ENCODE data around the gene LPIN2. TPM values are rescaled to one million over a fixed set of nuclear protein-coding genes. Genes with fewer than 3 reads are reported as not detected.
A peak's percentile ranks its signal among the peaks of the same experiment; 100 is the strongest.

The LPIN2 gene
- total RNA-seq, 1 donor from 2014 or later, result 8.2 TPM

- Histone ChIP-seq H3K36me3 (no peaks in the 10 kb centered on the region), H3K4me3 (no peak overlapping the region), H3K4me1 (peaks cover 24% of the 10 kb centered on the region), H3K27me3 (ENCODE audit: low read depth) (no peaks in the 10 kb centered on the region), H3K27ac (replicated peaks) (no peak overlapping the region), H3K9me3 (replicated peaks) (no peaks in the 10 kb centered on the region)
- no peak for TF ChIP-seq CTCF (IDR thresholded peaks at IDR 0.05; ENCODE audit: borderline replicate concordance)
- no peak for DNase-seq
- intact Hi-C loops (cut with micrococcal nuclease), result no loop called here
These were observed 19.7 kb downstream of the LPIN2 start for GRCh38 chr18:2992995-2993877.

DNA sequence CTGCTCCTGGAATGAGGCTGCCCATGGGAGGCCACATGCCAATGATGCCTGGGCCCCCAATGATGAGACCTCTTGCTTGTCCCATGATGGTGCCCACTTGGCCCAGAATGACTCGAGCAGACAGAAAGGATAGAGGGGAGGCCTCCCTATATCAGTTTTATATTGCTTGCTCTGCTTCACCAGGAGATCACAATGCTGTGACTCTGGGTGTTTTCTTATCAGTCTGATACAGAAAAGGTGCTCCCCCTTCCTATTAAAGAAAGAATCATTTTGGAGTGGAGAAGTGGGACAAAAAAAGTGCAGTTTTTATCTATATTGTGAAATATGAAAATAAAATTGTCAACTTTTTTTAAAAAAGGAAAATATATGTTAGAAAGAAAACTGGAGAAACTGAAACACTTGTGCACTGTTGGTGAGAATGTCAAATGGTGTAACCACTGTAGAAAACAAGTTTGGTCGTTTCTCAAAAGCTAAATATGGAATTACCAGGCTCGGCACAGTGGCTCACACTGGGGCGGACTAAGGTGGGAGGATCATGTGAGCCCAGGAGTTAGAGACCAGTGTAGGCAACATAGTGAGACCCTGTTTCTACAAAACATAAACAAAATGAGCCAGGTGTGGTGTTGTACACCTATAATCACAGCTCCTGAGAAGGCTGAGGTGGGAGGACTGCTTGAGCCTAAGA is 21.8 kb downstream of the LPIN2 start:
- TF ChIP-seq CTCF (IDR thresholded peaks at IDR 0.05; ENCODE audit: borderline replicate concordance), result no peak
- intact Hi-C loops (cut with micrococcal nuclease), result no loop called here
- Histone ChIP-seq H3K27me3 (ENCODE audit: low read depth) (no peaks in the 10 kb centered on the region), H3K9me3 (replicated peaks) (no peaks in the 10 kb centered on the region), H3K36me3 (no peaks in the 10 kb centered on the region), H3K4me3 (no peak overlapping the region), H3K4me1 (peaks cover 15% of the 10 kb centered on the region), H3K27ac (replicated peaks) (no peak overlapping the region)
- DNase-seq, result no peak

GRCh38 chr18:2987876-2988790 is 24.8 kb downstream of the LPIN2 start:
- no peak for DNase-seq
- Histone ChIP-seq H3K4me1 (peaks cover 4% of the 10 kb centered on the region), H3K27me3 (ENCODE audit: low read depth) (no peaks in the 10 kb centered on the region), H3K4me3 (no peak overlapping the region), H3K9me3 (replicated peaks) (no peaks in the 10 kb centered on the region), H3K27ac (replicated peaks) (no peak overlapping the region), H3K36me3 (no peaks in the 10 kb centered on the region)
- intact Hi-C loops (cut with micrococcal nuclease), result no loop called here
- no peak for TF ChIP-seq CTCF (IDR thresholded peaks at IDR 0.05; ENCODE audit: borderline replicate concordance)

DNA sequence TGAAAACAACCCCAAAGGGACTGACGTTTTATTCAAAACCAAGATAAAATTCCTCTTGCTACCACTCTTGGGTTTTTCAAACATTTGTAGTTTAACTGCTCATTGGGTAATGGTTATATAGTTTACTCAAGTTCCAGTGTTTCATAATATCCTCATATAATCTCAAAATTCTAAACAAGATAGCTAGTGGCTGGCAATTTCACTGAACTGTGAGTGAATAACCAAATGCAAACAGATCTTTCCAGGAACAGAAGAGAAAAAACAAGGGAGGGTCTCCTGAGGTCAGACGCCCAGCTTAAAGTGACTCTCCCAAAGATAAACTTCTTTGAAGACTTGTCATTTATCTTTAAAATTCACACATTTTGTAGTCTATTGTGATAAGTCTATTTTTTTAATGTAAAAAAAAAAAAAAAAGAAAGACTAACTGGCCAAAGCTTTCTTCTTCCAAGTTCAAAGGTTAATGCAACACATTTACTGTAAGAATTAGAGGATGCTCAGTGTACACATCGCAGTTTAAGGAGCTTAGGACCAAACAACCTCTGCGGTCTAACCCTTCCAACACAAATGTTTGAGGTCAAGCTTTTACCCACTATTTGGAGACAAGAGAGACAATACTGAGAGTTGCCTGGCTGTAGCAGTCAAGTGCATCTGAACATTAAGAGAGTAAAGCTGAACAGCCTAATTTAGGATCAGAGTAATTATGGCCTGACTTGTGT is 26.6 kb downstream of the LPIN2 start:
- H3K4me1 ChIP-seq, result peaks cover 22% of the 10 kb centered on the region
- no peak for TF ChIP-seq CTCF (IDR thresholded peaks at IDR 0.05; ENCODE audit: borderline replicate concordance)
- DNase-seq, result no peak
- intact Hi-C loops (cut with micrococcal nuclease), result no loop called here
- no peak overlapping the region for H3K27ac ChIP-seq (replicated peaks)
- H3K4me3 ChIP-seq, result no peak overlapping the region
- no peaks in the 10 kb centered on the region for H3K27me3 ChIP-seq (ENCODE audit: low read depth)
- no peaks in the 10 kb centered on the region for H3K36me3 ChIP-seq
- no peaks in the 10 kb centered on the region for H3K9me3 ChIP-seq (replicated peaks)

GRCh38 chr18:2985628-2986027 is 27.3 kb downstream of the LPIN2 start:
- DNase-seq, result no peak
- Histone ChIP-seq H3K4me1 (peaks cover 29% of the 10 kb centered on the region), H3K27ac (replicated peaks) (no peak overlapping the region), H3K36me3 (no peaks in the 10 kb centered on the region), H3K27me3 (ENCODE audit: low read depth) (no peaks in the 10 kb centered on the region), H3K4me3 (no peak overlapping the region), H3K9me3 (replicated peaks) (no peaks in the 10 kb centered on the region)
- peak; percentile 57 for TF ChIP-seq CTCF (IDR thresholded peaks at IDR 0.05; ENCODE audit: borderline replicate concordance)
- intact Hi-C loops (cut with micrococcal nuclease), result no loop called here
